GM12875 (cell line): Measurements from ENCODE around the gene EXOG.

Experiments
- H3K4me3 ChIP-seq: one replicate; pipeline ENCODE4 v1.5.1; 2011; ENCODE audit warnings: low read depth, low read length, control low read depth
- CTCF ChIP-seq: IDR thresholded peaks from 2 replicates; pipeline ENCODE4 v1.5.1; 2011; ENCODE audit warnings: low read depth, mild to moderate bottlenecking, control low read depth, inconsistent platforms, low read length, moderate library complexity, borderline replicate concordance; ENCODE audit not compliant: insufficient read depth

EXOG gene

GRCh38 chr3:38521391-38521987, 25.3 kb downstream of the EXOG start:
- H3K4me3 ChIP-seq = no peak overlapping the region
- TF ChIP-seq CTCF = peak; percentile 83

- TF ChIP-seq CTCF = no peak
- no peak overlapping the region for H3K4me3 ChIP-seq
These were observed 25.9 kb downstream of the EXOG start for GRCh38 chr3:38522002-38522401.

GRCh38 chr3:38524141-38524739, 28.1 kb downstream of the EXOG start:
- H3K4me3 ChIP-seq = no peak overlapping the region
- TF ChIP-seq CTCF = no peak

- no peak for TF ChIP-seq CTCF
- no peak overlapping the region for H3K4me3 ChIP-seq
These were observed 30.7 kb downstream of the EXOG start for GRCh38 chr3:38526792-38527191.

DNA sequence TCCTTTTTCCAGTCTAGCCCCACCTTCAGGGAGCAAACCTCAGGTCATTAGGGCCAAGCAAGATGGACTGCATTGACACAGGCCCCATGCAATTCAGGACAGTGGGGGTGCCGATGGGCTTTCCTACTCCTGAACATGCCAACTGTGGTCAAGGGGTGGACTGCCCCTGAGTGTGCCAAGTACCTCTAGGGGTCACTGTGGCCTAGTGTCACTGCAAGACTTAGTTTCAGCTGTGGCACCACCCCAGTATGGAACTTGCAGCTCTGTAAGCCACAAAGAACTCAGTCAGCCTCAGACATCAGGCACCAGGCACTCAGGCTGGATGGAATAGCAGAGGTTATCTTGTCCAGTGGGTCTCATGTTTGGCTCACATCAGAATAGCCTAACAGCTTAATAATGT, 32.3 kb downstream of the EXOG start:
- peak; percentile 4; the same call in 1 of the 2 replicates for TF ChIP-seq CTCF

GRCh38 chr3:38532529-38532928, 36.4 kb downstream of the EXOG start:
- TF ChIP-seq CTCF = no peak
- H3K4me3 ChIP-seq = no peak overlapping the region

More for the DNA sequence above, 32.3 kb downstream of the EXOG start:
- no peak overlapping the region for H3K4me3 ChIP-seq
